C4-2B (cell line): ENCODE measurements around the gene OSBPL7.
A peak's percentile ranks its signal among the peaks of the same experiment; 100 is the strongest.

ENCODE experiments used
- ZFX ChIP-seq: fragments of 450-650 bp; IDR thresholded peaks from 2 replicates; pipeline ENCODE4 v1.6.1; 2017
- TF ChIP-seq, protein P1 (sequence below): fragments of 450-650 bp; conservative IDR thresholded peaks from 2 replicates; pipeline ENCODE4 v1.5.1; 2017; ENCODE audit warnings: mild to moderate bottlenecking

DNA sequence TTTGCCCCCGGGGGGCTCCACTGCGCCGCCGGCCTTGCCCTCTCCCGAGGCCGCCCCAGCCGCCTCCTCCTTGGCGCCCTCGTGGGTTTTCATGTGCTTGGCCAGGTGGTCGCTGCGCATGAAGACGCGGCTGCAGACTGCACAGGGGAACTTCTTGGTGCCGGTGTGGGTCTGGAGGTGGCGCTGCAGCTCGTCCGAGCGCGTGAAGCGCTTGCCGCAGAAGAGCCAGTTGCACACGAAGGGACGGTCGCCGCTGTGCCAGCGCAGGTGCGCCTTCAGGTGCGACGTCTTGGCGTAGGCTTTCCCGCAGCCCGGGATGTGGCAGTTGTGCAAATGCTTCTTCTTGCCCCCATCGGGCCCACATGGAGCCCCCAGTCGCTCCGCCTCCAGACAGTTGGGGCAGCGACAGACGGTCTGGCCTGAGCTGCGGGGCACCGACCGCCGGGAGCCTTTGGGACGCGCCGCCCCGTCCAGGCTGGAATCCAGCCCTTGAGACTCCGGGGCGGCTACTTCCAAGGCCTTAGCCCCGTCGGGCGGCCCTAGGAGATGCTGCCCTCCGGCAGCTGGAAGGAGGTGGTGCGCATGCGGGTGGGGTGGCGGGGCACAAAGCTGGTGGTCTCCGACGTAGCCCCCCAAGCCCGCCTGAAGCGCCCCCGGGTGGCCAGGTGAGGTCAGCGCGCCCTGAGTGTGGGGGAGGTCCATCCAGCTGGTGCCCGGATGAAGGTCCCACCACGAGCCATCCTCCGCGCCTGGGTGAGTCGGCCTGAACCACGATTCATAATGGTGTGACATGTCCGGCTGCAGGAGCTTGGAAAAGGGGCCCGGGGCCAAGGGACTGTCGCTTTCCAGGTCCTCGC is 26.0 kb upstream of the OSBPL7 start:
- TF ChIP-seq, protein P1, sequence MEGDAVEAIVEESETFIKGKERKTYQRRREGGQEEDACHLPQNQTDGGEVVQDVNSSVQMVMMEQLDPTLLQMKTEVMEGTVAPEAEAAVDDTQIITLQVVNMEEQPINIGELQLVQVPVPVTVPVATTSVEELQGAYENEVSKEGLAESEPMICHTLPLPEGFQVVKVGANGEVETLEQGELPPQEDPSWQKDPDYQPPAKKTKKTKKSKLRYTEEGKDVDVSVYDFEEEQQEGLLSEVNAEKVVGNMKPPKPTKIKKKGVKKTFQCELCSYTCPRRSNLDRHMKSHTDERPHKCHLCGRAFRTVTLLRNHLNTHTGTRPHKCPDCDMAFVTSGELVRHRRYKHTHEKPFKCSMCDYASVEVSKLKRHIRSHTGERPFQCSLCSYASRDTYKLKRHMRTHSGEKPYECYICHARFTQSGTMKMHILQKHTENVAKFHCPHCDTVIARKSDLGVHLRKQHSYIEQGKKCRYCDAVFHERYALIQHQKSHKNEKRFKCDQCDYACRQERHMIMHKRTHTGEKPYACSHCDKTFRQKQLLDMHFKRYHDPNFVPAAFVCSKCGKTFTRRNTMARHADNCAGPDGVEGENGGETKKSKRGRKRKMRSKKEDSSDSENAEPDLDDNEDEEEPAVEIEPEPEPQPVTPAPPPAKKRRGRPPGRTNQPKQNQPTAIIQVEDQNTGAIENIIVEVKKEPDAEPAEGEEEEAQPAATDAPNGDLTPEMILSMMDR: peak; percentile 73
- no peak for TF ChIP-seq ZFX
